Measurements from ENCODE around the gene CDK2AP2.
"Not testable (repeated sequence)": the region's sequence is repeated elsewhere in the genome, so short reads cannot be mapped to it uniquely, and the experiment has no call there.

The CDK2AP2 gene

GRCh38 chr11:67517784-67518552 lies 10.0 kb upstream of the CDK2AP2 start:
- Mint-ChIP-seq H3K4me3 (no peak overlapping the region), H3K4me1 (no peaks in the 10 kb centered on the region), H3K27ac (no peak overlapping the region), H3K36me3 (ENCODE audit: low read depth) (no peaks in the 10 kb centered on the region), H3K27me3 (no peaks in the 10 kb centered on the region), H3K9me3 (no peaks in the 10 kb centered on the region)
- DNase-seq: no peak
- no peak for ATAC-seq

GRCh38 chr11:67516806-67517205 lies 8.8 kb upstream of the CDK2AP2 start:
- DNase-seq: no peak
- H3K36me3 Mint-ChIP-seq (ENCODE audit: low read depth): no peaks in the 10 kb centered on the region
- no peak overlapping the region for H3K4me3 Mint-ChIP-seq
- no peaks in the 10 kb centered on the region for H3K9me3 Mint-ChIP-seq
- H3K4me1 Mint-ChIP-seq: no peaks in the 10 kb centered on the region
- H3K27me3 Mint-ChIP-seq: no peaks in the 10 kb centered on the region
- ATAC-seq: no peak
- H3K27ac Mint-ChIP-seq: no peak overlapping the region

- Mint-ChIP-seq H3K27ac (no peak overlapping the region), H3K9me3 (no peaks in the 10 kb centered on the region), H3K27me3 (no peaks in the 10 kb centered on the region), H3K4me1 (peaks cover 2% of the 10 kb centered on the region), H3K36me3 (ENCODE audit: low read depth) (no peaks in the 10 kb centered on the region), H3K4me3 (no peak overlapping the region)
- DNase-seq: no peak
- no peak for ATAC-seq
These were observed 6.2 kb upstream of the CDK2AP2 start for GRCh38 chr11:67514116-67514515.

GRCh38 chr11:67511558-67511957 lies 3.6 kb upstream of the CDK2AP2 start:
- H3K36me3 Mint-ChIP-seq (ENCODE audit: low read depth); H3K9me3 Mint-ChIP-seq; DNase-seq; H3K27ac Mint-ChIP-seq; H3K4me3 Mint-ChIP-seq; H3K27me3 Mint-ChIP-seq; ATAC-seq: not testable (repeated sequence)
- peaks cover 18% of the 10 kb centered on the region for H3K4me1 Mint-ChIP-seq

GRCh38 chr11:67510023-67510345 lies 2.0 kb upstream of the CDK2AP2 start:
- H3K4me3 Mint-ChIP-seq: no peak overlapping the region
- H3K4me1 Mint-ChIP-seq: peaks cover 31% of the 10 kb centered on the region
- H3K27ac Mint-ChIP-seq: no peak overlapping the region
- H3K9me3 Mint-ChIP-seq: no peaks in the 10 kb centered on the region
- ATAC-seq: no peak
- peaks cover 7% of the 10 kb centered on the region for H3K36me3 Mint-ChIP-seq (ENCODE audit: low read depth)
- no peak for DNase-seq
- H3K27me3 Mint-ChIP-seq: peaks cover 2% of the 10 kb centered on the region

- ATAC-seq (peak; percentile 10), DNase-seq (peak; percentile 100)
- Mint-ChIP-seq H3K4me1 (peaks cover 32% of the 10 kb centered on the region), H3K9me3 (no peaks in the 10 kb centered on the region), H3K36me3 (ENCODE audit: low read depth) (peaks cover 7% of the 10 kb centered on the region), H3K4me3 (peak overlapping the region; percentile 91), H3K27me3 (peaks cover 2% of the 10 kb centered on the region), H3K27ac (peak overlapping the region; percentile 94)
These were observed 642 bp upstream of the CDK2AP2 start for GRCh38 chr11:67508486-67509121.

GRCh38 chr11:67507242-67507863 lies 609 bp downstream of the CDK2AP2 start:
- Mint-ChIP-seq H3K9me3 (no peaks in the 10 kb centered on the region), H3K27me3 (peaks cover 2% of the 10 kb centered on the region), H3K36me3 (ENCODE audit: low read depth) (peaks cover 11% of the 10 kb centered on the region), H3K4me3 (peak overlapping the region; percentile 91), H3K4me1 (peaks cover 38% of the 10 kb centered on the region), H3K27ac (peak overlapping the region; percentile 94)
- ATAC-seq: no peak
- DNase-seq: peak; percentile 25

GRCh38 chr11:67506426-67507051 lies 1.4 kb downstream of the CDK2AP2 start:
- H3K27ac Mint-ChIP-seq: peak overlapping the region; percentile 94
- H3K27me3 Mint-ChIP-seq: peaks cover 2% of the 10 kb centered on the region
- H3K4me3 Mint-ChIP-seq: peak overlapping the region; percentile 91
- no peak for DNase-seq
- no peaks in the 10 kb centered on the region for H3K9me3 Mint-ChIP-seq
- no peak for ATAC-seq
- H3K4me1 Mint-ChIP-seq: peaks cover 40% of the 10 kb centered on the region
- H3K36me3 Mint-ChIP-seq (ENCODE audit: low read depth): peaks cover 11% of the 10 kb centered on the region

GRCh38 chr11:67505605-67506396 lies 2.2 kb downstream of the CDK2AP2 start:
- no peaks in the 10 kb centered on the region for H3K9me3 Mint-ChIP-seq
- H3K27me3 Mint-ChIP-seq: peaks cover 2% of the 10 kb centered on the region
- peak overlapping the region; percentile 94 for H3K27ac Mint-ChIP-seq
- DNase-seq (peak; percentile 95), ATAC-seq (peak; percentile 76)
- peaks cover 45% of the 10 kb centered on the region for H3K4me1 Mint-ChIP-seq
- H3K36me3 Mint-ChIP-seq (ENCODE audit: low read depth): peaks cover 18% of the 10 kb centered on the region
- H3K4me3 Mint-ChIP-seq: peak overlapping the region; percentile 91

- Mint-ChIP-seq H3K4me3 (peak within 1 kb of the TSS; percentile 91), H3K27ac (peak within 1 kb of the TSS; percentile 94), H3K4me1 (peaks cover 48% of the 10 kb centered on the region), H3K9me3 (no peaks in the 10 kb centered on the region), H3K36me3 (ENCODE audit: low read depth) (peaks cover 22% of the 10 kb centered on the region), H3K27me3 (peaks cover 2% of the 10 kb centered on the region)
- ATAC-seq (peak; percentile 9), DNase-seq (peak; percentile 89)
These were observed 2.9 kb downstream of the CDK2AP2 start, which contains the start of gene PITPNM1 for GRCh38 chr11:67504950-67505581. PITPNM1 (minus strand) TSS chr11:67505363; CDS start chr11:67504180, 1,183 bp downstream.

GRCh38 chr11:67504005-67504949 lies 3.7 kb downstream of the CDK2AP2 start:
- ATAC-seq (no peak), DNase-seq (peak; percentile 55)
- Mint-ChIP-seq H3K4me1 (peaks cover 48% of the 10 kb centered on the region), H3K27ac (peak overlapping the region; percentile 81), H3K4me3 (peak overlapping the region; percentile 91), H3K27me3 (peaks cover 2% of the 10 kb centered on the region), H3K9me3 (no peaks in the 10 kb centered on the region), H3K36me3 (ENCODE audit: low read depth) (peaks cover 25% of the 10 kb centered on the region)

- Mint-ChIP-seq H3K27ac (peak overlapping the region; percentile 67), H3K4me1 (peaks cover 40% of the 10 kb centered on the region), H3K36me3 (ENCODE audit: low read depth) (peaks cover 25% of the 10 kb centered on the region), H3K4me3 (peak overlapping the region; percentile 68), H3K9me3 (no peaks in the 10 kb centered on the region), H3K27me3 (no peaks in the 10 kb centered on the region)
- ATAC-seq (no peak), DNase-seq (no peak)
These were observed 4.6 kb downstream of the CDK2AP2 start for GRCh38 chr11:67503119-67504004.

Measured in activated naive CD8-positive, alpha-beta T cell treated with anti-CD3 and anti-CD28 coated beads, Interleukin-2, amount 50 U/mL, for 24 hours (primary cell).